Measurements from ENCODE around the gene BUB1B. TPM values are rescaled to one million over a fixed set of nuclear protein-coding genes. Genes with fewer than 3 reads are reported as not detected.

Gene BUB1B
- total RNA-seq, 3 donors from 2014 or later (not counting 1 experiment from before 2014, with no cell fraction given) = 0.75 to 2.4 (median 1.9) TPM

DNA sequence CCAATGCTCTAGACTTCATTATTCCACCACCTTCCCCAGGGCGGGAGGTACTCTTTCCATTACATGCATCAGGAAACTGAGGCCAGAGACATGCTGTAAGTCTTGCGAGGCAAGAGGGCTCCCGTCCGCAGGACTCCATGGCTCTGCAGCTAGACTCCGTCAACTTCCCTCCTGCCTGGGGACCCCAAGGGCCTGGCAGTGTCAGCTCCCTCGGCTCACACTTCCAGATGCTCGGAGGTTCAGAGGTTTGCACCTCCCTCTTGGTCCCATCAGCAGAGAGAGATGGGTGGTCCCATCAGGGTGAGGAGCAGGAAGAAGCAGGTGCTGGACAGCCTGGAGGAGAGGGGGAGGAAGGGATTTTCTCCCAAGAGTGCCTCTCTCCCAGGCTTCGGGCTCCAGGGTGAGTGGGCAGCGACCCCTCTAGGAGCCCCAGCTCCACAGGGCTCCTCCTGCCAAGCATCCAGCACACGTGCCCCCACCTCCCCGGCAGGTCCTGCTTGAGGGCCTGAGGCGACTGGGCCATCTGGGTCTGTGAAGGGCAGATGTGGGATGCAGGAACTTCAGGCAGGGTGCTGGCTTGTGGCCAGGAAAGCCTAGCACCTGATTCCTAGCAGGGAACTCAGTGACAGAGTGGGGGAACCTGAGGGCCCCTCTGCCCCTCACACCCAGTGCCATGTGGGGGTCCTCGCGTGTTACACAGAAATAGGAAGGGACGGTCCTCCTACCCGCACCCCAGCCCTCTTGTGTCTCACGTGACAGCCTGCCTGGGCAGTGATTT is 87.3 kb downstream of the BUB1B start:
- intact Hi-C loops (cut with micrococcal nuclease) = no loop called here
- TF ChIP-seq, protein P1, sequence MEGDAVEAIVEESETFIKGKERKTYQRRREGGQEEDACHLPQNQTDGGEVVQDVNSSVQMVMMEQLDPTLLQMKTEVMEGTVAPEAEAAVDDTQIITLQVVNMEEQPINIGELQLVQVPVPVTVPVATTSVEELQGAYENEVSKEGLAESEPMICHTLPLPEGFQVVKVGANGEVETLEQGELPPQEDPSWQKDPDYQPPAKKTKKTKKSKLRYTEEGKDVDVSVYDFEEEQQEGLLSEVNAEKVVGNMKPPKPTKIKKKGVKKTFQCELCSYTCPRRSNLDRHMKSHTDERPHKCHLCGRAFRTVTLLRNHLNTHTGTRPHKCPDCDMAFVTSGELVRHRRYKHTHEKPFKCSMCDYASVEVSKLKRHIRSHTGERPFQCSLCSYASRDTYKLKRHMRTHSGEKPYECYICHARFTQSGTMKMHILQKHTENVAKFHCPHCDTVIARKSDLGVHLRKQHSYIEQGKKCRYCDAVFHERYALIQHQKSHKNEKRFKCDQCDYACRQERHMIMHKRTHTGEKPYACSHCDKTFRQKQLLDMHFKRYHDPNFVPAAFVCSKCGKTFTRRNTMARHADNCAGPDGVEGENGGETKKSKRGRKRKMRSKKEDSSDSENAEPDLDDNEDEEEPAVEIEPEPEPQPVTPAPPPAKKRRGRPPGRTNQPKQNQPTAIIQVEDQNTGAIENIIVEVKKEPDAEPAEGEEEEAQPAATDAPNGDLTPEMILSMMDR (IDR thresholded peaks at IDR 0.05) = no peak
- no peak for DNase-seq
- Histone ChIP-seq H3K9me3 (ENCODE audit: control insufficient read depth, insufficient read depth, low read length) (no peaks in the 10 kb centered on the region), H3K4me3 (ENCODE audit: low read length) (no peak overlapping the region), H3K4me1 (ENCODE audit: control insufficient read depth, insufficient read depth, low read length) (peaks cover 12% of the 10 kb centered on the region), H3K36me3 (ENCODE audit: control insufficient read depth, insufficient read depth, low read length) (no peaks in the 10 kb centered on the region), H3K27ac (ENCODE audit: low read length) (no peak overlapping the region), H3K27me3 (ENCODE audit: control insufficient read depth, insufficient read depth, low read length) (peaks cover 8% of the 10 kb centered on the region)
- Mint-ChIP-seq H3K27ac (no peak overlapping the region), H3K27me3 (ENCODE audit: low read depth in 2 of 2) (peaks cover 10 to 16% of the 10 kb centered on the region in 2 donors), H3K9me3 (no peaks in the 10 kb centered on the region), H3K36me3 (no peaks in the 10 kb centered on the region), H3K4me3 (no peak overlapping the region), H3K4me1 (peaks cover 4 to 9% of the 10 kb centered on the region in 2 donors)
- WGBS (ENCODE audit: insufficient coverage) = 93% methylated on average over 17 of the region's 17 CpGs
- ATAC-seq = no peak

DNA sequence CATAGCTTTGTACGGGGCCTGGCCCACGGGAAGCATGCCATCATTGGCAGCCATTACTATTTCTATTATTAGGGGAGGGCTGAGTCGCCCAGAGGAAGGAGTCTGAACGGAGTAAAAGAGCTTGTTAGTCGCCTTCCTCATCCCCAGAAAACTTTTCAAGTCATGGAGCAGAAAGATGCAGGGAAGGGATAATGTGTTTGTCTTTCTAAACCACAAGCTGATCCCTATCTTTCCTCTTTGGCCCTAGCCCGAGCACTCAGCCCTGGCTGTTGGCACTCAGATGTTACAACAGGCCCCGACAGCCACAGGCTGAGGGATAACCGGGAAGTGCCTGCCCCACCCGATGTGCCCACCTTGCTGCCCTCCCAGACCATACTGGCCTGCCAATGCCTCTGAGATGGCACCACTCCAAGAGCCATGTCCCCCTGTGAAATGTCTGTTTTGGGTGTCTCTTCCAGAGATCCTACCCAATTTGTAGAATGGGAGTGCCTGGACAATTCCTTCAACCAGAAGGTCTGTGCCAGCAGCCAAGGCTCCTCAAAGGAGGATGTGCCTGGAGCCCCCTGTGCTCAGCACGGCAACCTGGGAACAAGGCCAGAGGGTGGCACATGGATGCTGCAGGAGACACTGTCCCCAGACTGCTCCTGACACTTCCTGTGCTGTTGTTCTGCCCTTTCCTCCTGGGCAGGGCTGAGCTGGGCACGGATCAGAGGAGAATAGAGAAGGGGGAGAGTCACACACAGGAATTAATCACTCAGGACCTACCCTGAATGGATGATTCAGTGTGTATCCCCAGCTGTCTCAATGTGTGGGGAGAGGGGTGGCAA is 88.8 kb downstream of the BUB1B start:
- Mint-ChIP-seq H3K36me3 (no peaks in the 10 kb centered on the region), H3K4me3 (no peak overlapping the region), H3K27ac (no peak overlapping the region), H3K9me3 (no peaks in the 10 kb centered on the region), H3K27me3 (ENCODE audit: low read depth in 2 of 2) (peaks cover 10 to 23% of the 10 kb centered on the region in 2 donors), H3K4me1 (peaks cover 6 to 17% of the 10 kb centered on the region in 2 donors)
- Histone ChIP-seq H3K4me1 (ENCODE audit: control insufficient read depth, insufficient read depth, low read length) (peaks cover 19% of the 10 kb centered on the region), H3K27ac (ENCODE audit: low read length) (no peak overlapping the region), H3K27me3 (ENCODE audit: control insufficient read depth, insufficient read depth, low read length) (peaks cover 9% of the 10 kb centered on the region), H3K4me3 (ENCODE audit: low read length) (no peak overlapping the region), H3K36me3 (ENCODE audit: control insufficient read depth, insufficient read depth, low read length) (no peaks in the 10 kb centered on the region), H3K9me3 (ENCODE audit: control insufficient read depth, insufficient read depth, low read length) (no peaks in the 10 kb centered on the region)
- whole genome bisulfite sequencing (ENCODE audit: insufficient coverage) = 41% methylated on average over 10 of the region's 11 CpGs
- intact Hi-C loops (cut with micrococcal nuclease) = no loop called here
- DNase-seq = no peak
- TF ChIP-seq, protein P1 (IDR thresholded peaks at IDR 0.05) = no peak
- ATAC-seq = no peak

DNA sequence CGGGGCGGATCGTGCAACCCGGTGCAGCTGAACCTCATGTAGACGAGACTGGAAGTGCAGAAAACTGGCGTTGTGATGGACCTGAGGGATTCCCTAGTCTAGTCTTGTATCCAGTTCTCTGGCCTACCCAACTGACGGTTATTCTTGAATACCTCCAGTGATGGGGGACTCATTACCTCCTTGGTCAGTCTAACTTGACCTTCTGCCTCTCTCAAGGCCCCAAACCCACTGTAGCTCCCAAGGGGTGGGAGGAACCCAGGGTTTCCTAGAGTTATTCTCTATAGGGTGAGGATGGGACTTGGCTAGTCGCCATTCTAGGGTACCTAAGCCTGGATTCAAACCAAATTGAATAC is 89.4 kb downstream of the BUB1B start:
- DNase-seq (no peak), ATAC-seq (no peak)
- WGBS (ENCODE audit: insufficient coverage) = 97% methylated on average over 8 of the region's 8 CpGs
- peaks cover 6 to 17% of the 10 kb centered on the region in 2 donors for H3K4me1 Mint-ChIP-seq
- H3K36me3 Mint-ChIP-seq = no peaks in the 10 kb centered on the region
- Histone ChIP-seq H3K27ac (ENCODE audit: low read length) (no peak overlapping the region), H3K36me3 (ENCODE audit: control insufficient read depth, insufficient read depth, low read length) (no peaks in the 10 kb centered on the region), H3K9me3 (ENCODE audit: control insufficient read depth, insufficient read depth, low read length) (no peaks in the 10 kb centered on the region), H3K4me3 (ENCODE audit: low read length) (no peak overlapping the region), H3K27me3 (ENCODE audit: control insufficient read depth, insufficient read depth, low read length) (peaks cover 9% of the 10 kb centered on the region), H3K4me1 (ENCODE audit: control insufficient read depth, insufficient read depth, low read length) (peaks cover 19% of the 10 kb centered on the region)
- H3K27ac Mint-ChIP-seq = no peak overlapping the region
- intact Hi-C loops (cut with micrococcal nuclease) = no loop called here
- H3K9me3 Mint-ChIP-seq = no peaks in the 10 kb centered on the region
- H3K27me3 Mint-ChIP-seq (ENCODE audit: low read depth in 2 of 2) = peaks cover 10 to 23% of the 10 kb centered on the region in 2 donors
- TF ChIP-seq, protein P1 (IDR thresholded peaks at IDR 0.05) = no peak
- no peak overlapping the region for H3K4me3 Mint-ChIP-seq

All from natural killer cell (primary cell).